ENCODE data around the gene MORN1.

The MORN1 gene

GRCh38 chr1:2308844-2309243 lies 82.5 kb downstream of the MORN1 start:
- Histone ChIP-seq H2AFZ (ENCODE audit: low read length) (no peak overlapping the region), H3K4me1 (ENCODE audit: low read length) (no peaks in the 10 kb centered on the region), H4K20me1 (ENCODE audit: insufficient read depth, low read length) (no peaks in the 10 kb centered on the region), H3F3A (ENCODE audit: insufficient read depth, low read length) (no peaks in the 10 kb centered on the region), H3K4me3 (ENCODE audit: low read length) (no peak overlapping the region), H3K9me3 (replicated peaks; ENCODE audit: insufficient read depth, low read length) (no peaks in the 10 kb centered on the region), H3K4me2 (ENCODE audit: low read depth, low read length) (no peak overlapping the region), H3K27ac (ENCODE audit: low read length) (no peak overlapping the region), H3K9me2 (replicated peaks; ENCODE audit: insufficient read depth, low read length) (no peaks in the 10 kb centered on the region), H3K27me3 (replicated peaks; ENCODE audit: insufficient read depth, low read length) (no peaks in the 10 kb centered on the region; the same call in 1 of the 2 replicates), H3K79me2 (ENCODE audit: low read length) (no peaks in the 10 kb centered on the region), H3K9ac (ENCODE audit: low read length) (no peak overlapping the region), H3K36me3 (replicated peaks; ENCODE audit: insufficient read depth, low read length) (no peaks in the 10 kb centered on the region)
- TF ChIP-seq CTCF (IDR thresholded peaks at IDR 0.05; ENCODE audit: low read length) (no peak), EZH2 (optimal IDR thresholded peaks at IDR 0.05; ENCODE audit: low read depth, low read length) (no peak), EZH2phosphoT487 (IDR thresholded peaks at IDR 0.05; ENCODE audit: low read length) (no peak)
- DNase-seq = no peak

- no peak overlapping the region for H3K4me2 ChIP-seq (ENCODE audit: low read depth, low read length)
- H3K36me3 ChIP-seq (replicated peaks; ENCODE audit: insufficient read depth, low read length) = no peaks in the 10 kb centered on the region
- H3K9me3 ChIP-seq (replicated peaks; ENCODE audit: insufficient read depth, low read length) = no peaks in the 10 kb centered on the region
- H3K9ac ChIP-seq (ENCODE audit: low read length) = no peak overlapping the region
- no peaks in the 10 kb centered on the region for H3K4me1 ChIP-seq (ENCODE audit: low read length)
- no peak for DNase-seq
- no peak overlapping the region for H3K4me3 ChIP-seq (ENCODE audit: low read length)
- TF ChIP-seq EZH2phosphoT487 (IDR thresholded peaks at IDR 0.05; ENCODE audit: low read length) (no peak), EZH2 (optimal IDR thresholded peaks at IDR 0.05; ENCODE audit: low read depth, low read length) (no peak), CTCF (IDR thresholded peaks at IDR 0.05; ENCODE audit: low read length) (no peak)
- H3K27ac ChIP-seq (ENCODE audit: low read length) = no peak overlapping the region
- no peaks in the 10 kb centered on the region for H4K20me1 ChIP-seq (ENCODE audit: insufficient read depth, low read length)
- H3K27me3 ChIP-seq (replicated peaks; ENCODE audit: insufficient read depth, low read length) = no peaks in the 10 kb centered on the region
- H3K79me2 ChIP-seq (ENCODE audit: low read length) = no peaks in the 10 kb centered on the region
- no peaks in the 10 kb centered on the region for H3F3A ChIP-seq (ENCODE audit: insufficient read depth, low read length)
- no peak overlapping the region for H2AFZ ChIP-seq (ENCODE audit: low read length)
- H3K9me2 ChIP-seq (replicated peaks; ENCODE audit: insufficient read depth, low read length) = no peaks in the 10 kb centered on the region
Measured at GRCh38 chr1:2307972-2308371, 83.4 kb downstream of the MORN1 start.

- H3K9me3 ChIP-seq (replicated peaks; ENCODE audit: insufficient read depth, low read length) = no peaks in the 10 kb centered on the region
- TF ChIP-seq CTCF (IDR thresholded peaks at IDR 0.05; ENCODE audit: low read length) (no peak), EZH2phosphoT487 (IDR thresholded peaks at IDR 0.05; ENCODE audit: low read length) (no peak), EZH2 (optimal IDR thresholded peaks at IDR 0.05; ENCODE audit: low read depth, low read length) (no peak)
Measured at GRCh38 chr1:2307064-2307605, 84.2 kb downstream of the MORN1 start.

More at GRCh38 chr1:2307064-2307605, 84.2 kb downstream of the MORN1 start:
- no peak overlapping the region for H3K4me3 ChIP-seq (ENCODE audit: low read length)
- H3K4me1 ChIP-seq (ENCODE audit: low read length) = no peaks in the 10 kb centered on the region
- H3K79me2 ChIP-seq (ENCODE audit: low read length) = peaks cover 3% of the 10 kb centered on the region; the same call in 1 of the 2 replicates
- no peak for DNase-seq
- no peaks in the 10 kb centered on the region for H3K9me2 ChIP-seq (replicated peaks; ENCODE audit: insufficient read depth, low read length)
- H2AFZ ChIP-seq (ENCODE audit: low read length) = no peak overlapping the region
- no peaks in the 10 kb centered on the region for H3F3A ChIP-seq (ENCODE audit: insufficient read depth, low read length)
- no peak overlapping the region for H3K4me2 ChIP-seq (ENCODE audit: low read depth, low read length)
- no peaks in the 10 kb centered on the region for H4K20me1 ChIP-seq (ENCODE audit: insufficient read depth, low read length)
- H3K27me3 ChIP-seq (replicated peaks; ENCODE audit: insufficient read depth, low read length) = no peaks in the 10 kb centered on the region
- no peaks in the 10 kb centered on the region for H3K36me3 ChIP-seq (replicated peaks; ENCODE audit: insufficient read depth, low read length)
- no peak overlapping the region for H3K27ac ChIP-seq (ENCODE audit: low read length)
- H3K9ac ChIP-seq (ENCODE audit: low read length) = no peak overlapping the region

Measured in MM.1S (cell line).